Natural killer cell treated with Interleukin-12 subunit alpha and Interleukin-12 subunit beta and Interleukin-15 and Interleukin-18, amount 100 ng/mL, for 72 hours (primary cell): ENCODE data around the gene MAF. TPM values are rescaled to one million over a fixed set of nuclear protein-coding genes. Genes with fewer than 3 reads are reported as not detected.
A peak's percentile ranks its signal among the peaks of the same experiment; 100 is the strongest.

Source experiments
- ATAC-seq, 2 donors: fragments of 150-1000 bp; cut with Tn5 transposase in 1 of 2; sonication (Bioruptor Pico), chemical (Tn5 transposase) in 1 of 2; 2 replicates each; pipeline ENCODE4 v1.10.0; 2021
- DNase-seq: peaks from one replicate; pipeline ENCODE4 v3.0.0; 2022; ENCODE audit warnings: low spot score
- H3K27ac Mint-ChIP-seq, 2 donors: 1 replicate in 1 of 2; 2 replicates in 1 of 2; pipeline ENCODE4 v1.8.0; 2022; ENCODE audit warnings: mixed read lengths in 2 of 2, mild to moderate bottlenecking in 1 of 2, moderate library complexity in 1 of 2
- H3K27me3 Mint-ChIP-seq, 2 donors: 1 replicate in 1 of 2; 2 replicates in 1 of 2; pipeline ENCODE4 v1.8.0; 2022; ENCODE audit warnings: mixed read lengths in 2 of 2
- H3K36me3 Mint-ChIP-seq: one replicate; pipeline ENCODE4 v1.8.0; 2022; ENCODE audit warnings: mixed read lengths
- H3K4me1 Mint-ChIP-seq, 2 donors: 1 replicate in 1 of 2; 2 replicates in 1 of 2; pipeline ENCODE4 v1.8.0; 2022; ENCODE audit warnings: low read depth in 2 of 2, mixed read lengths in 2 of 2, mild to moderate bottlenecking in 1 of 2
- H3K4me3 Mint-ChIP-seq: one replicate; pipeline ENCODE4 v1.8.0; 2022; ENCODE audit warnings: mixed read lengths
- H3K9me3 Mint-ChIP-seq: 2 replicates; pipeline ENCODE4 v1.8.0; 2022; ENCODE audit warnings: mixed read lengths
- total RNA-seq, 2 donors: library from RNA; stranded (reverse); gene quantifications; one replicate each; pipeline ENCODE4 v1.2.3, GENCODE V29; 2022

The MAF gene
- total RNA-seq, 2 donors from 2014 or later: 5.6 to 41.9 TPM

DNA sequence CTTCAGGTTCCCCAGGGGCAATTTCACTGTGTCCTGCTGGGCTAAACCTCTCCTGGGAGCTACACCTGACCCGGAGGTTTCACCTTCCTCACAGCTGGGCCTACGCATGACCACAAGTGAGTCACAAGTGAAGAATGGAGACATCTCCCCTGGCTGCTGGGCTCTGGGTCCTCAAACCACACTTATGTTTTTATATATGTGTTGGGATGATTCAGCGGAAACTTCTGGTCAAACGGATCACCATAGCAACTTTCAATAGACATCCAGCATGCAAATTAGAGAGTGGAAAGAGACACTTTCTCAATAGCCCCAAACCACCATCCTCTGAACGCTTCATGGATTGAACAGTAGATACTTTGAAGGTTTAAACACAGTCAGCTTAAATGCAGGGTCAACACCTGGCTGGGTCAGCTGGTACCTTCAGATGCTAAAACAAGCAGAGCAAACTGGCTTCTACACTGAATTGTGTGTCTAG, 28.0 kb upstream of the MAF start:
- peak; percentile 92 to 96 for ATAC-seq
- Mint-ChIP-seq H3K27ac (peak overlapping the region; percentile 77 to 85), H3K27me3 (peaks cover 15 to 23% of the 10 kb centered on the region in 2 donors), H3K4me3 (peak overlapping the region; percentile 83), H3K4me1 (peaks cover 39 to 71% of the 10 kb centered on the region in 2 donors), H3K36me3 (peaks cover 6% of the 10 kb centered on the region), H3K9me3 (no peaks in the 10 kb centered on the region)
- DNase-seq: peak; percentile 91

DNA sequence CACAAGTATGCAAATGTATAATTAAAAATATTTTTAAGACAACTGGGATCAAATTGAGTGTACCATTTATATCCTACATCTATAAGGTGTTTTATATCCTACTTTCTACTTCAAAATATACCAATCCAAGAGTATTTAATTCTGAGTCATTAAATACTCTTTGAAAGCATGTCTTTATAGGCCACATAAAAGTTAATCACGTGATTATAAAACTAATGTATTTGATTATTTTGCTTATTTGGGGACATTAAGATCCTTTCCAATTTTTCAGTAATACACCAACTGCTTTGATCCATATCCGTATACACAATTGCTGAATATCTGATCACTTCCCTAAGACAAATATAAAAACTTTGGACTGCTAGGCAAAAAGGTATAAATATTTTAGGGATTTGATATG, 26.6 kb upstream of the MAF start:
- DNase-seq: no peak
- Mint-ChIP-seq H3K27me3 (peaks cover 20 to 33% of the 10 kb centered on the region in 2 donors), H3K9me3 (no peaks in the 10 kb centered on the region), H3K27ac (no peak overlapping the region), H3K36me3 (peaks cover 6% of the 10 kb centered on the region), H3K4me1 (peaks cover 39 to 58% of the 10 kb centered on the region in 2 donors), H3K4me3 (no peak overlapping the region)
- ATAC-seq: no peak

DNA sequence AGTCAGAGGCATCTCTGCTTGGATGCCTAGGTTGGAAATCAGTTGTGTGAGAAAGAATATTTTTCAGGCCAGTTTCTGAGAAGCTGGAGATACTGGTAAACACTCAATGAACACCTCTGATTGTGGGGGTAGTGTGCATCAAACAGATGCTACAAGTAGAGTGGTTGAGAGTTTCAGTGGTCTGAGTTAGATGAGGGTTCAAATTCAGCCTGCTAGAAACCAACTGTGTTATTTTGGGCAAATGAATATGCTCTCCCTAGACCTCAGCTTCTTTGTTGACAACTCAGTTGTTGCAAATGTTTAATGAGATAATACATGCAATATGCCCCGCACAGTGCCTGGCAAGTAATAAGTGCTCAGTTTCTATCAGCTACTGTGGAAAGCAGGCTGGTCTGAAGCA, 25.2 kb upstream of the MAF start:
- Mint-ChIP-seq H3K36me3 (peaks cover 6% of the 10 kb centered on the region), H3K27ac (no peak overlapping the region), H3K9me3 (no peaks in the 10 kb centered on the region), H3K4me3 (peak overlapping the region; percentile 32), H3K27me3 (peaks cover 20 to 33% of the 10 kb centered on the region in 2 donors), H3K4me1 (peaks cover 38 to 49% of the 10 kb centered on the region in 2 donors)
- DNase-seq: no peak
- peak in 1 of 2 donors; percentile 29 for ATAC-seq

DNA sequence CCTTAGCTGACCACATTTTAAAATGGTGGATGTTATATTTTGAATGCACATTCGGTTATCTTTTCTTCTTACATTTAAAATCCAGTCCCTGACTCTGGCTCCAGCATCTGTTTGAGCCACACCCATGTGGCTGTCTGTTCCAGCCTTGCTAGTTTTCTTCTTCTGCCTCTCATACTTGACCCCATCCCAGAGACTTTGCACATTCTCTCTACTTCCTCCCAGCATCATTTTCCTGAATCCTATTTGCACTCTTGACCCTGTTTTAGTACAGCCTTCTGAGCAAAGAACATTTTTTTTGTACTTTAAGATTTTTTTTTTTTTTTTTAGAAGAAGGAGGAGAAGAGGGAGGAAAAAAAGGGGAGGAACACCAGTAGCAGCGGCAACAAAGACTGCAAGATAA, 23.3 kb upstream of the MAF start:
- Mint-ChIP-seq H3K4me3 (no peak overlapping the region), H3K27me3 (peaks cover 20 to 26% of the 10 kb centered on the region in 2 donors), H3K36me3 (no peaks in the 10 kb centered on the region), H3K4me1 (peaks cover 37 to 40% of the 10 kb centered on the region in 2 donors), H3K27ac (no peak overlapping the region), H3K9me3 (no peaks in the 10 kb centered on the region)
- no peak for ATAC-seq
- no peak for DNase-seq

DNA sequence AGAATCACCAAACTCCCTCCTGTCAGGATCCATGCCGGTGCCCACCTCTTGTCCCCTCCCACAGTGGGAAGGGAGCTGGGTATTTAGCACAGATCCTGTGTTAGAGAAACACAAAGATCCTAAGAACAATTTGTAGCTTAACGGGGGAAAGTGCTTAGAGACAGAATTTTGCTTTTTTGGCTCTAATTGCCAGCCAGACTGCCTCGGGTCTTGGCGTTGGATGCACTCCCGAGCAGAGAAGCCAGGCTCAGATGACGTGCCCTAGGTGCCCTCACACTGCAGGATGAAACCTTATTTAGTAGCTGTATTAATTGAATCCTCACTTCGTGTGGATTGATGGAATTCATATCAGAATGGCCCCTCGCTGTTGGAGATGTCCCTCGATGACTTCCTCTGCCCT, 22.5 kb upstream of the MAF start:
- no peak for ATAC-seq
- peaks cover 37 to 40% of the 10 kb centered on the region in 2 donors for H3K4me1 Mint-ChIP-seq
- DNase-seq: no peak
- no peaks in the 10 kb centered on the region for H3K36me3 Mint-ChIP-seq
- no peak overlapping the region for H3K27ac Mint-ChIP-seq
- no peak overlapping the region for H3K4me3 Mint-ChIP-seq
- H3K9me3 Mint-ChIP-seq: no peaks in the 10 kb centered on the region
- peaks cover 20 to 26% of the 10 kb centered on the region in 2 donors for H3K27me3 Mint-ChIP-seq

DNA sequence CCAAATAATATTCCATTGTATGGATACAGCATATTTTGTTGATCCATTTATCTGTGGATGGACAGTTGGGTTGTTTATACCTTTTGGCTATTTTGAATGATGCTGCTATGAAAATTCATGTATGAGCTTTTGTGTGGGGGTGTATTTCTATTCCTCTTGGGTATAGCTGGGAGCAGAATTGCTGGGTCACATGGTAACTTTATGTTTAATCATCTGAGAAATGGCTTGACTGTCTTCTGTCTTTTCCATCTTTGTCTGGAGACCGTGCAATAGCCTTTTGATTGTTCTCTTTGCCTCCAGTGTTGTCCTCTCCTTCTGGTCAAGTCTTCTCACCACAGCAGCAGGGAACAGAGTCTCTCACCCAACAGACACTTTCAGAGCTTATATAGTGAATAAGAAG, 20.5 kb upstream of the MAF start:
- no peaks in the 10 kb centered on the region for H3K9me3 Mint-ChIP-seq
- ATAC-seq: no peak
- no peak overlapping the region for H3K4me3 Mint-ChIP-seq
- H3K36me3 Mint-ChIP-seq: no peaks in the 10 kb centered on the region
- peaks cover 44 to 46% of the 10 kb centered on the region in 2 donors for H3K4me1 Mint-ChIP-seq
- H3K27ac Mint-ChIP-seq: no peak overlapping the region
- no peak for DNase-seq
- peaks cover 20 to 23% of the 10 kb centered on the region in 2 donors for H3K27me3 Mint-ChIP-seq

DNA sequence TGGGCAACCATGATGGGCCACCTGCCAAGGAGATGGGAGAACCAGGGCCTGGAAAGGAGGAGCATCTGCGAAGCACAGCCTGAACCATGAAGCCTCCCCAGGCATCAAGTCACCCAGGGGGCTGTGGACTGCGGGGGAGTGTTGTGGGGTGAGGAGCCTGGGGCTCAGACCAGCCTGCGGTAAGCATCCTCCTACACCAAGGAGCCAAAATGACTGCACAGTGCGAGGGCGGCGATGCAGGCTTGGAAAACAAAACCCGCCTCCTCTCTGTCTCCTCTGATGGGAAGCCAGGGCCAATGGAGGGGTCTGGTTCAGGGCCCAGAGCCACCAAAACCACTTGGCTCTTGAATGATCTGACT, 18.1 kb upstream of the MAF start:
- DNase-seq (no peak), ATAC-seq (peak; percentile 84 to 89)
- peaks cover 6 to 12% of the 10 kb centered on the region in 2 donors for H3K27me3 Mint-ChIP-seq
- H3K4me3 Mint-ChIP-seq: peak overlapping the region; percentile 75
- peak overlapping the region; percentile 86 to 96 for H3K27ac Mint-ChIP-seq
- H3K9me3 Mint-ChIP-seq: no peaks in the 10 kb centered on the region
- H3K4me1 Mint-ChIP-seq: peaks cover 42 to 44% of the 10 kb centered on the region in 2 donors
- no peaks in the 10 kb centered on the region for H3K36me3 Mint-ChIP-seq

DNA sequence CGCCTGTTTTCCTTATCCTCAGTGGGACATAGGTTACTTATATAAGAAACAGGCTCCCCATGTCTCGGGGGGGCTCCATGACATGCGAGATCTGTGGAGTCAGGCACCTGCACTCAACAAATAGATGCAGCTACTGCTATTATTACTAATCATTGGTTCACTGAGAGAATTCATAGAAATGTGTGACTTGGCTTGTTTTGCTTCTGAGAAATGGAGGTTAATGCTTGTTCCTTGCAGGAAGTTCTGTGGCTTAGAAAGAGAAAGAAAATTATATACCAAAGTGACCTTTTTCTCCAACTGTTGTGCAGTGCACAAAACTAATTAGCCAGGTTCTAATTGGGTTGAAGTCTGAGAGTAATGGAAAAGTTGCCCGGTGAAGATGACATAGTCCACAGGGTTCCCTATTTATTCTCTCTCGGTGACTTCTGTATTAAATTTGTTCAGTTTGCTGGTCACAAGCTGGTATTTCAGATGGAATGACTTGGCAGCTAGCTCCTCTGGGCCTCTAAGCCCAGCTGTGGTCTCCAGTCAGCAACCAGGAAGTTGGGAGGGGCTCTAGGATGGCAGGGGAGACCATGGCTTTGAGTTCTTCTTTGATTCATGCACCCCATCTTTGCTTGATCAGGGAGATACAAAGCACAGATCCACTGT, 17.6 kb upstream of the MAF start:
- Mint-ChIP-seq H3K27ac (peak overlapping the region; percentile 86 to 96), H3K4me1 (peaks cover 41 to 44% of the 10 kb centered on the region in 2 donors), H3K36me3 (no peaks in the 10 kb centered on the region), H3K4me3 (peak overlapping the region; percentile 75), H3K27me3 (peaks cover 1 to 8% of the 10 kb centered on the region in 2 donors), H3K9me3 (no peaks in the 10 kb centered on the region)
- ATAC-seq (peak; percentile 66 to 77), DNase-seq (no peak)

DNA sequence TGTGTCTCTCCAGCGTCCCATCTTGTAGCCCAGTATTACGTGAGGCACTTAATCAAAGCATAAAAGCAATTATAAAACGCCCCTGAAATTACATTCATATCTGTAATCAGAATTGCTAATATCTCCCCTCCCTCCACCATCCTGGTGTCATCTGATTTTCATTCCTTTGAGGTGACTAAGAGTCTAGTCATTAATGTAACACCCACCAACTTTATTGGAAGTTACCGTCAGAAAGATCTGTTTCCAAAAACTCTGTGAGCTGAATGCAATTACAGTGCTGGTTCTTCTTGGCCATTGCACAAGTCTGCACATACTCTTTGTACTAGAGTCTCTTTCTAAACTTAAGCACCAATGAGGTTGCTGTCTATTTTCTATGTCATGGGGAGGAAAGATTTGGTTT, 12.5 kb upstream of the MAF start:
- Mint-ChIP-seq H3K9me3 (no peaks in the 10 kb centered on the region), H3K27ac (peak overlapping the region in 1 of 2 donors; percentile 59), H3K4me1 (peaks cover 14 to 32% of the 10 kb centered on the region in 2 donors), H3K4me3 (peak overlapping the region; percentile 43), H3K27me3 (peaks cover 0 to 15% of the 10 kb centered on the region in 2 donors), H3K36me3 (no peaks in the 10 kb centered on the region)
- no peak for DNase-seq
- ATAC-seq: peak in 1 of 2 donors; percentile 45

DNA sequence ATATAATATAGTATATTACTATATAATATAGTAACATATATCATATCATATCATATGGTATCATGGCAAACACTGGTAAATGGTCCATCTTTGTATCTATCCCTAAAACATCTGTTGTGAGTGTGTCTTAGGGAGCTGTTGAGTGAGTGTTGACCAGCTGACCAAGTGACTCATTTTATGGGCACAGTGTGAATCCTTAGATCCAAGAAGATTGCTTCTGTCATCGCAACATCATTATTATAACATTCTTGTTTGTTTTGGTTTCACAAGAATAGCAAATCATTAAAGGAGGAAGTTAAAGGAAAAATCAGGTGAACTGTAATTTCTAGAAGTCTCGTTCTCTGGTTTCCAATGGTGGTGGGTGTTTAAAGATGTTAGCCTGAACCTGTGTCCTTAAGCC, 11.7 kb upstream of the MAF start:
- Mint-ChIP-seq H3K36me3 (no peaks in the 10 kb centered on the region), H3K27ac (no peak overlapping the region), H3K4me1 (peaks cover 6 to 24% of the 10 kb centered on the region in 2 donors), H3K9me3 (no peaks in the 10 kb centered on the region), H3K27me3 (peaks cover 0 to 17% of the 10 kb centered on the region in 2 donors), H3K4me3 (no peak overlapping the region)
- ATAC-seq (no peak), DNase-seq (no peak)

DNA sequence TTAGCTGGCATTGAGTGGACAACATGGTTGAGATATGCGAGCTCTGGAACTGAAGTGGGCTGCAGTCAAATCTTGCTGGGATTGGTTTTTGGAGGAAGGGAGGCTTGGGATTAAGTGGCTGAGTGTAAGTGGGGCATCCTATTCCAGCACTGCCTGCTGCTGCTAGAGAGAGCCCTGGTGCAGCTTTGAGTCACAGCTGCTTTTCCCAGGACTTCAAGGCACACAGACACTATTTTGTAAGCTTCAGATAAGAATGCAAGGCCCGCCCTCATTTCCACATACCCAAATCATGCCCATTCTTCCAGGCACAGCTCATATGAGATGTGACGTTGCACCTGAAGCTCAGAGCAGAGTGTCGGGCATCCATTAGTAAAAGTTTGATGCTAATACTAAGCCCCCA, 10.2 kb upstream of the MAF start:
- no peaks in the 10 kb centered on the region for H3K9me3 Mint-ChIP-seq

DNA sequence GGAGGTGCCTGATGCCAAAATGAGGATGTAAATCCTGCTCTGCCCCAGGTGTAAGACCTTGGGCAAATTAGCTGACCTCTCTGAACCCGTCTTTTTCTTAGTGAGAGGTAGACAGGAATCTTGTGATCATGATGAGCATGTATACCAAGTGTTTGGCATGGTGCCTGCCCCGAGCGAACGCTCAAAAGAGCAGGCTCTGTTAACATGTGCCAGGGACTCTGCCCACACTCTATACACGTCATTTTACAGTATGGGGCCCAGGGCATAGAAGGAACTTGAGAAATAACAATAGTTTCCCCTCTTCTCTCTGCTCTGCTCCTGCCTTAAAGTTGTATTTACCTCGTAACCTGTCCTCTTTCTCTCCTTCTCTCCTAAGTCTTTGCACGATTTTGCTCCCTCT, 9.3 kb upstream of the MAF start:
- ATAC-seq: no peak
- Mint-ChIP-seq H3K9me3 (no peaks in the 10 kb centered on the region), H3K36me3 (no peaks in the 10 kb centered on the region), H3K4me1 (peaks cover 0 to 22% of the 10 kb centered on the region in 2 donors), H3K27ac (no peak overlapping the region), H3K4me3 (no peak overlapping the region), H3K27me3 (peaks cover 6 to 21% of the 10 kb centered on the region in 2 donors)
- no peak for DNase-seq

More for the DNA sequence above, 10.2 kb upstream of the MAF start:
- Mint-ChIP-seq H3K27ac (no peak overlapping the region), H3K36me3 (no peaks in the 10 kb centered on the region), H3K27me3 (peaks cover 0 to 17% of the 10 kb centered on the region in 2 donors), H3K4me3 (no peak overlapping the region), H3K4me1 (peaks cover 0 to 22% of the 10 kb centered on the region in 2 donors)
- no peak for DNase-seq
- no peak for ATAC-seq

DNA sequence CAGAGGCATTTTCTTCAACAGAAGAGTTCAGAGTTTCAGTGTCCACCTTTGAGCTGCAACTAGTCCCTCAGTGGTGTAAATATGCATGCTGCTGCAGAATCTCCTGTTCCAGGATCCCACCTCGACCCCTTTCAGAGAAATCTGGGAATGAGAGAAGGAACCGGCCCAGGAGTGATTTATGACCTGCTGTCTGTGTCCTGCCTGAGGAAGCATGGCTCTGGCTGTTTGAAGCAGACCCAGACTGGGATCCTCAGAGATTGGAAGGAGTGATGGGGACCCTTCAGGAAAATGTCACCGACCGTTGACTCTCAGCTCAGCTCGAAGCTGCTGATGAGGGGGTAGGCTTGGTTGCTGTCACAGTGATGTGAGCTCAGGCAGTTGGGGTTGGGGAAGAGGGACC, 8.4 kb upstream of the MAF start:
- ATAC-seq: no peak
- Mint-ChIP-seq H3K4me3 (no peak overlapping the region), H3K4me1 (peaks cover 5 to 23% of the 10 kb centered on the region in 2 donors), H3K36me3 (no peaks in the 10 kb centered on the region), H3K27me3 (peaks cover 6 to 24% of the 10 kb centered on the region in 2 donors), H3K9me3 (no peaks in the 10 kb centered on the region), H3K27ac (no peak overlapping the region)
- DNase-seq: no peak

DNA sequence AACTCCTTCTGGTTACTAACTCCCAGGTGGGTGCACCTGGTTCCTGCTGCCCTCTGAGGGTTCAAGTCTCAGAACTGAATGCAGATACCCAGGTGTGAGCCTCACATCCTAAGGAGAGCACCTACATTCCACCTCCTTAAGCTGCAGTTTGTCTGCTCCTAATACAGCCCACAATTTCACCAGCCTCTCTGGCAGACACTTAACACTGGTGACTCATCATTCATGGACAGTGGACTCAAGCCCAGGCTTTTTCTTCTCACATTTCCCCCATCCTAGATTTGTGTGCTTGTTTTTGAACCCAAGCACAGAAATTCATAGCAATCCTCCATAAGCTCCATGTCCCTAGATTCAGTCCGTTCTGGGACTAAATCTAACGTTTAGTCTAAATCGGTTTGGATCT, 7.0 kb upstream of the MAF start:
- H3K27me3 Mint-ChIP-seq: peaks cover 6 to 21% of the 10 kb centered on the region in 2 donors
- H3K36me3 Mint-ChIP-seq: no peaks in the 10 kb centered on the region
- ATAC-seq (no peak), DNase-seq (no peak)
- H3K4me3 Mint-ChIP-seq: no peak overlapping the region
- no peaks in the 10 kb centered on the region for H3K9me3 Mint-ChIP-seq
- H3K27ac Mint-ChIP-seq: no peak overlapping the region
- peaks cover 11 to 27% of the 10 kb centered on the region in 2 donors for H3K4me1 Mint-ChIP-seq
